BE2C (cell line): ENCODE data around the gene LMO1.
A peak's percentile ranks its signal among the peaks of the same experiment; 100 is the strongest.

Experiments used
- DNase-seq: peaks from one replicate; pipeline ENCODE4 v3.0.0-alpha.2; 2020
- H3K27me3 ChIP-seq: fragments of 250-450 bp; sonication (Bioruptor Pico); 2 replicates; pipeline ENCODE4 v1.5.1; 2020; ENCODE audit warnings: mild to moderate bottlenecking
- H3K36me3 ChIP-seq: fragments of 250-450 bp; sonication (Bioruptor Pico); 2 replicates; pipeline ENCODE4 v1.5.1; 2020; ENCODE audit warnings: mild to moderate bottlenecking
- H3K4me1 ChIP-seq: fragments of 250-450 bp; sonication (Bioruptor Pico); 2 replicates; pipeline ENCODE4 v1.5.1; 2020
- H3K4me3 ChIP-seq: 2 replicates; pipeline ENCODE4 v1.5.1; 2011; ENCODE audit warnings: low read depth, low read length
- H3K9me3 ChIP-seq: fragments of 250-450 bp; sonication (Bioruptor Pico); 2 replicates; pipeline ENCODE4 v1.5.1; 2020
- TF ChIP-seq, protein P1 (sequence below): IDR thresholded peaks from 2 replicates; pipeline ENCODE4 v1.5.1; 2012; ENCODE audit warnings: mild to moderate bottlenecking, low read depth, low read length

The LMO1 gene

DNA sequence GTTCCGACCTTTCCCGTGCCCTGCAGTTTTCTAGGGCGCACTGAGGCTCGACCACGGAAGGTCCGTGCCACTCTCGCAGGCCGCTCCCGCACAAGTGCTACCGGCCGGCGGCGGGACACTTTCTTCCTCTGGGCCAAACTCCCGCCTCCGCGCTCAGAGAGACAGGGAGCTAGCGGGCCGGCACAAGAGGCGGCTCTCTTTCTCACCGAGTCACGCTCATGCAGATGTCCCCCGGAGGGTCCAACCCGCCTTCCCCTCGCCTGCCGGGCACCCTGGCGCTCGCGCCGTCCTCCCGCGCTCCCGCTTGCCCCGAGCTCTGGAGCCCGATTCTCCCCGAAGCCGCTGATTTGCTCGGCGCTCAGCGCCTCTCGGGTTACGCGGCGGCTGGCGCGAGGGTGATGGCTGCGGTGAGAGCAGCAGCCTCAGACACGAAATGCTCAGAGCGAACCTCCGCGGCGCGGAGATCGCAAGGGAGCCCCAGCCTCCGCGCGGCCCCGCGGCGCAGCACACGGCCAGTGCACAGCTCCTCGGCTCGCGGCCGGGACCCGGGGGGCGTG, 1.0 kb downstream of the LMO1 start:
- peak overlapping the region; percentile 52 for H3K4me3 ChIP-seq
- TF ChIP-seq, protein P1, sequence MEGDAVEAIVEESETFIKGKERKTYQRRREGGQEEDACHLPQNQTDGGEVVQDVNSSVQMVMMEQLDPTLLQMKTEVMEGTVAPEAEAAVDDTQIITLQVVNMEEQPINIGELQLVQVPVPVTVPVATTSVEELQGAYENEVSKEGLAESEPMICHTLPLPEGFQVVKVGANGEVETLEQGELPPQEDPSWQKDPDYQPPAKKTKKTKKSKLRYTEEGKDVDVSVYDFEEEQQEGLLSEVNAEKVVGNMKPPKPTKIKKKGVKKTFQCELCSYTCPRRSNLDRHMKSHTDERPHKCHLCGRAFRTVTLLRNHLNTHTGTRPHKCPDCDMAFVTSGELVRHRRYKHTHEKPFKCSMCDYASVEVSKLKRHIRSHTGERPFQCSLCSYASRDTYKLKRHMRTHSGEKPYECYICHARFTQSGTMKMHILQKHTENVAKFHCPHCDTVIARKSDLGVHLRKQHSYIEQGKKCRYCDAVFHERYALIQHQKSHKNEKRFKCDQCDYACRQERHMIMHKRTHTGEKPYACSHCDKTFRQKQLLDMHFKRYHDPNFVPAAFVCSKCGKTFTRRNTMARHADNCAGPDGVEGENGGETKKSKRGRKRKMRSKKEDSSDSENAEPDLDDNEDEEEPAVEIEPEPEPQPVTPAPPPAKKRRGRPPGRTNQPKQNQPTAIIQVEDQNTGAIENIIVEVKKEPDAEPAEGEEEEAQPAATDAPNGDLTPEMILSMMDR: no peak
- no peaks in the 10 kb centered on the region for H3K4me1 ChIP-seq
- DNase-seq: peak; percentile 52
- no peaks in the 10 kb centered on the region for H3K36me3 ChIP-seq
- peaks cover 11% of the 10 kb centered on the region for H3K27me3 ChIP-seq
- H3K9me3 ChIP-seq: no peaks in the 10 kb centered on the region

DNA sequence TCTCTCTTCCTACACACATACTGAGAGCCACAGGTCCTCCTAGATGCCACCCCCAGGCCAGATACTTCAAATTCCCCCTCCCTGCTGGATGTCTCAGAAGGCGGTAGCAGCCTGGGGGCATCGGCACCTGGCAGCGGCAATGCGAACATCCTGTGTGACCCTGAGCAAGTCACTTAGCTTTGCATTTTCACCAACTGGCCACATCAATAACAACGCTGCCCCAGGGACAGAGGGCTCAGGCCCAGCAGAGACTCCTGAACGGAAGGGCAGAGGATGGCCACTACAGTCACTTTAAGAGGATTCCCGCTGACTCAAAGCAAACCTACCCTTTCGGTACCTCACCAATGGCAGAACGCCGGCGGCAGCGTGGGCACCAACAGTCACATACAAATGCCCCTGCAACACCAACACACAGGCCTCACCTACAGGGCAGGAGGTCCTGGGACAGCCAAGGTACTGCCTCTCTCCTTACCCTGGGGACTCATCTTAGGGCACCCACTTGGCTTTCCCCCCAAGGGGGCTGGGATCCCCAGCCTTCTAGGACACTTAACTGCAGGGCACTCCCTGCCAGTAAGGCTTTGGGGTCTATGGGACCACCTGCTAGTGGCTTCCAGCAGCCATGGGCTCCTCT, 1.6 kb downstream of the LMO1 start:
- H3K36me3 ChIP-seq: no peaks in the 10 kb centered on the region
- TF ChIP-seq, protein P1: no peak
- peaks cover 7% of the 10 kb centered on the region for H3K27me3 ChIP-seq
- H3K4me1 ChIP-seq: no peaks in the 10 kb centered on the region
- no peak for DNase-seq
- H3K4me3 ChIP-seq: peak overlapping the region; percentile 52
- H3K9me3 ChIP-seq: no peaks in the 10 kb centered on the region

DNA sequence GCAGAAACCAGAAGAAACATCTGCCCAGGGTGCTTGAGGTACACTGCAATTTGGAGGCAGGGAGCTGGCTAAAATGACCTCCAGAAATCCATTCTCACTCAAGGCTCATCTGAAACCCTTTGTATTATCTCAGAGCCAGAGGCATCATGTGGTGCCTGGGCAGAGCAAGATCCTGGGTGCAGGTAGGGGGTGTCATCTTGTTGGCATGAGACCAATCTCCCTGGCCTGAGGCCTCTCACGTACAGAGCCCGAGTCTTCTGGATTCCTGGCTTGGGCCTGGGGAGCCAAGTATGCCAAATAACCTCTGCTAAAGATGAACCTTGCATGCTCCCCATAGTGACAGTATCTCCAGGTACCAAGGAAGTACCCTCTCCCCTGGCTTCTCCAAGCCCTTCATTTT, 2.4 kb downstream of the LMO1 start:
- TF ChIP-seq, protein P1: no peak
- H3K27me3 ChIP-seq: peaks cover 7% of the 10 kb centered on the region
- H3K36me3 ChIP-seq: no peaks in the 10 kb centered on the region
- H3K9me3 ChIP-seq: no peaks in the 10 kb centered on the region
- no peaks in the 10 kb centered on the region for H3K4me1 ChIP-seq
- no peak overlapping the region for H3K4me3 ChIP-seq
- no peak for DNase-seq

DNA sequence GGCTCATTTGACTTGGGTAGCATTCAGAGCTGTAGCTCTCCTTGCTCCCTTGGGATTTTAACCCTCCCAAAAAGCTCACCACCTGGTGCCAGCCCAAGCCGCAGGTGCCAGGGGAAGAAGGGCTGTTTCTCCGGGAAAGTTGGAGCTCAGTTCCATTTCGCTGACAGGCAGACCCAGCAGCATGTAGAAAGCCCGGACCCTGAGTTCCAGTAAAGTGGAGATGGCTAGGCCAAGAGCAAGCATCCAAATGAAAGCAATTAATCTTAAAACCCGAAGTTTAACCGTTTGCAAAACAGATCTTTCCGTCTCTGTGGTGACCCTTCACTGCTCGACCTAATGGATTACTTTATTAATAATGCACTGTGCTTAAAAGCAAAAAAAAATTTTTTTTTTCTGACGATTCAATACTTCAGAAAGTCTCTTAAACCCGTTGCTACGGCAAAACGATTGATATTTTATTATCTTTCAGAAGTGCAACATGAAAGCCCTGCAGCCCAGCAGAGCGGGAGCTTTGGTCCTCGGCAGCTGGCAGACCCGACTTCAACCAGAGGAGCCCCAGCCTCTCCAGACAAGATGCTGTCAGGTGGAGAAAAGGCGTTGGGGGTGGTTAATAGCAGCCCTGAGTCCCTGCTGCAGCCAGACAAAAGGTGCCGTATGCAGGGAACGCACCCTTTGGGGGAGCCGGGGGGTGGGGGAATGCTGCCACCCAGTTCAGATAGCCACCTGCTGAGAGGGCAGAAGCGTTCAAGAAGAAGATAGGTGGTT, 3.3 kb downstream of the LMO1 start:
- Histone ChIP-seq H3K9me3 (no peaks in the 10 kb centered on the region), H3K4me1 (no peaks in the 10 kb centered on the region), H3K36me3 (no peaks in the 10 kb centered on the region), H3K27me3 (peaks cover 7% of the 10 kb centered on the region), H3K4me3 (no peak overlapping the region)
- TF ChIP-seq, protein P1: no peak
- no peak for DNase-seq

DNA sequence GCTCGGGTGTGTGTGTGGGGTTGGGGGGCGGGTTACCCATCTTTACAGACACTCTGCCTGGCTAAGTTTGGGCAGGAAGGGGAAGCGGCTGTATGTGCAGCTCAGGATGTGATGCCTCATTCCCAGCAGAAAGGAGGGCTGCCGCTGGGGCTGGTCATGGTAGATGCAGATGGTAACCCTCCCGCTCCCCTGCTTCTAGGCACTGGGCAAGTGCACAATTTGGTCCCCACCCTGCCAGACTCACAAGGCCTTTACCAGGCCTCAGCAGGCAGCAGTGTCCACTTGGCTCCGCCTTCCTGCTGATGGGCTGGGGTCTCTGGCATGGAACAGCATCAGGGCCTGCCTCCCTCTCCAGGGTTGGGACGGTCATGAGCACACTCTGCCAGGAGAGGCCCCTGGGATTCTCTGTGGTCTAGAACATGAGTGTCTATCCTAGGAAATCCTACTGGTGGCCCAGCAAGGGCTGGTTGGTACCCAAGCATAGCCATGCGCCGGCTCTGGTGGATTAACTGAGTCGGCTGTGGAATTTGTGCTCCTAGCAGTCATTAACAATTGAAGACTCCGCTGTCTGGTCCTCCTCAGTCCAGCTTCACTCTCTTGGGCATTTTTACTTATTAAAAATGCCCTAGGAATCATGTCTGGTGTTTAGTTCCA, 4.2 kb downstream of the LMO1 start:
- TF ChIP-seq, protein P1: no peak
- Histone ChIP-seq H3K36me3 (no peaks in the 10 kb centered on the region), H3K27me3 (peaks cover 7% of the 10 kb centered on the region), H3K9me3 (no peaks in the 10 kb centered on the region), H3K4me3 (no peak overlapping the region), H3K4me1 (no peaks in the 10 kb centered on the region)
- DNase-seq: no peak
